Frontal cortex (tissue), 4 donors: Measurements from ENCODE around the gene MFSD12. TPM values are rescaled to one million over a fixed set of nuclear protein-coding genes. Genes with fewer than 3 reads are reported as not detected.
"Not testable (repeated sequence)": the region's sequence is repeated elsewhere in the genome, so short reads cannot be mapped to it uniquely, and the experiment has no call there.

Experiments used
- DNase-seq, 2 donors: peaks; one replicate each; pipeline ENCODE4 v3.0.0; 2012; ENCODE audit warnings: low spot score in 2 of 2
- FAIRE-seq: peaks from 2 replicates; lab custom pipeline; 2012; peaks lifted over from hg19 to GRCh38; lab: Jason Lieb, UNC
- total RNA-seq: library from RNA; depleted of rRNA; stranded (reverse); fragments of >200 nt; gene quantifications from one replicate; pipeline ENCODE4 v1.2.3, GENCODE V29; 2014
- donor health status: control.
- donor health status: control.
- donor health status: control.

The MFSD12 gene
- total RNA-seq, 1 donor from 2014 or later = 35.9 TPM

DNA sequence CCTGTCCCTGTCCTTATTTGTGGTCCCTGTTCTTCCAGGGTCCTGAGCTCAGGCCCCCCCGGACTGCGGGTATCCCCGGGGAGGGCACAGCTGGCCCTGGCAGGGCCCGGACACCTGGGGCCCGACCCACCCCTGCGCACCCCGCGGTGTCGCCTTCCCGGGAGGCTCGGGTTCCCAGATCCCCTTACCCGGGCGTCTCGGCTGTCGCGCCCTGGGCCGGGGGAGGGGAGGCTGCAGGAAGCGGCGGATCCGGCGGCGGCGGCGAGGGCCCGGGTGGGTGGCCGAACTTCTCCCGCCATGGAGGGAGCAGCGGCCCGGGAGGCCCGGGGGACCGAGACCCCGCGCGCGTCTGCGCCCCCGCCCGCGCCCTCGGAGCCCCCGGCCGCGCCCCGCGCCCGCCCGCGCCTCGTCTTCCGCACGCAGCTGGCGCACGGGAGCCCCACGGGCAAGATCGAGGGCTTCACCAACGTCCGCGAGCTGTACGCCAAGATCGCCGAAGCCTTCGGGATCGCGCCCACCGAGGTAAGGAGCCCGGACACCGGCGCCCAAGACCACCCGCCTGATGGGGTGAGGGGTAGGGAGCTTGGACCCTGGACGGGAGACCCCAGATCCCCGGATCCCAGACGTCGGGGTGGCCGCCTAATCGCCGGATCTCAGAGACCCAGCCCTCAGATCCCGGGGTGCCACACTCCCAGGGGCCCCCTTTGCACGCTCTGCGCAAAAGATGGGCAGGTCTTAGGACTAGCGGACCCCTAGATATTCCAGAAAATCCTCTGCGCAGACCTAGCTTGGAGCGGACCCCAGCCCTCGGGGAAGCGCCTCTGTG lies 28.1 kb upstream of the MFSD12 start, which contains the start of gene GIPC3:
Gene GIPC3, plus strand, starts transcription at position 178 of the 826 bp plus-strand sequence. Its CDS starts 120 bp downstream, at position 298.
- FAIRE-seq (no peak), DNase-seq (no peak)

GRCh38 chr19:3584036-3584802 lies 26.8 kb upstream of the MFSD12 start:
- not testable (repeated sequence) for DNase-seq, FAIRE-seq

DNA sequence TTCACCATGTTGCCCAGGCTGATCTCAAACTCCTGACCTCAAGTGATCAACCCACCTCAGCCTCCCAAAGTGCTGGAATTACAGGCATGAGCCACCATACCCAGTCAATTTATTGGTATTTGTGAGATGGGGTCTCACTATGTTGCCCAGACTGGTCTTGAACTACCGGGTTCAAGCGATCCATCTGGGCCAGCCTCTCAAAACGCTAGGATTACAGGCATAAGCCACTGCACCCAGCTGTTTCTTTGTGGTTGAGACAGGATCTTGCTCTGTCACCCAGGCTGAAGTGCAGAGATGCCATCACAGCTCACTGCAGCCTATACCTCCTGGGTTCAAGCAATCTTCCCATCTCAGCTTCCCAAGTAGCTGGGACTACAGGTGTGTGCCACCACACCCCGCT lies 24.4 kb upstream of the MFSD12 start:
- FAIRE-seq, DNase-seq: not testable (repeated sequence)

- DNase-seq (no peak), FAIRE-seq (no peak)
Measured at GRCh38 chr19:3580156-3580934, 23.0 kb upstream of the MFSD12 start.

DNA sequence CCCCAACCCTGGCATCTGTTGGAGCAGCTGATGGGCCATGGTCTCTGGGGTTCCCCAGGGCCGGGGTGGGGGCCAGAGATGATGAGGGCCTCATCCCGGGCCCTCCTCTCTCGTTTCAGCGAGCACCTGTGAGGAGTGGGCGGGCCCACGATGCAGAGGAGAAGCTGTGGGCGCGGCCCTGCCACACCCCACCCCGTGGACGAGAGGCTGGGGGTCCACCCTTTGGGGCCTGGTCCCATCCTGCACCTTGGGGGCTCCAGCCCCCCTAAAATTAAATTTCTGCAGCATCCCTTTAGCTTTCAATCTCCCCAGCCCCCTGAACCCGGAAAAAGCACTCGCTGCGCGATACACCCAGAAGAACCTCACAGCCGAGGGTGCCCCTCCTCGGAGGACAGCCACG lies 21.0 kb upstream of the MFSD12 start:
- no peak for DNase-seq
- FAIRE-seq = no peak

- FAIRE-seq (no peak), DNase-seq (no peak)
Measured at GRCh38 chr19:3577723-3578344, 20.4 kb upstream of the MFSD12 start.

DNA sequence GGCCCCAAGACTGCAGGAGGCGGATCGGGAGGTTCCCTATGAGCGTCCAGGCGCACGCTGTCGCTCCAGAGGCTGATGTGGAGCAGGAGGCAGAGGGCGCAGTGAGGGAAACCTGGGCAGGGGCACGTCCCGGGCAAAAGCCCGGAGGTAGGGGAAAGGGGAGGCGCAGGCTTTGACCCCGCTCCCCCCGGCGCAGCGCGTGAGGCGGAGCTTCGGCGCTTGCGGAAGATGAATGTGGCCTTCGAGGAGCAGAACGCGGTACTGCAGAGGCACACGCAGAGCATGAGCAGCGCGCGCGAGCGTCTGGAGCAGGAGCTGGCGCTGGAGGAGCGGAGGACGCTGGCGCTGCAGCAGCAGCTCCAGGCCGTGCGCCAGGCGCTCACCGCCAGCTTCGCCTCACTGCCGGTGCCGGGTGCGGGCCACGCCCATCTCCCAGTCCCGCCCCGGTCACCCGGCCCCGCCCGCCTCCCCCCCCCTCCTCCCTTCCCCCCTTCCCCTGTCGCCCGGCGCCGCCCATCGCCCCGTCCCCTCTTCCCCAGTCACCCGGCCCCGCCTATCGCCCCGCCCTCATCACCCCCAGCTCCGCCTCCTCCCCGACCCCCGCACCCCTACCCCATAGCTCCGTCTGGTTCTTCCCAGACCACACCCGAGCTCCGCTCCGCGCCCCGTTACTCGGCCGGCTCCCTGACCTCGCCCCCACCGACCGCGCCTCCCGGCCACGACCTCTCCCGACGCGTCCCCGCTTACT lies 19.5 kb upstream of the MFSD12 start:
- FAIRE-seq (no peak), DNase-seq (peak; percentile 77)

DNA sequence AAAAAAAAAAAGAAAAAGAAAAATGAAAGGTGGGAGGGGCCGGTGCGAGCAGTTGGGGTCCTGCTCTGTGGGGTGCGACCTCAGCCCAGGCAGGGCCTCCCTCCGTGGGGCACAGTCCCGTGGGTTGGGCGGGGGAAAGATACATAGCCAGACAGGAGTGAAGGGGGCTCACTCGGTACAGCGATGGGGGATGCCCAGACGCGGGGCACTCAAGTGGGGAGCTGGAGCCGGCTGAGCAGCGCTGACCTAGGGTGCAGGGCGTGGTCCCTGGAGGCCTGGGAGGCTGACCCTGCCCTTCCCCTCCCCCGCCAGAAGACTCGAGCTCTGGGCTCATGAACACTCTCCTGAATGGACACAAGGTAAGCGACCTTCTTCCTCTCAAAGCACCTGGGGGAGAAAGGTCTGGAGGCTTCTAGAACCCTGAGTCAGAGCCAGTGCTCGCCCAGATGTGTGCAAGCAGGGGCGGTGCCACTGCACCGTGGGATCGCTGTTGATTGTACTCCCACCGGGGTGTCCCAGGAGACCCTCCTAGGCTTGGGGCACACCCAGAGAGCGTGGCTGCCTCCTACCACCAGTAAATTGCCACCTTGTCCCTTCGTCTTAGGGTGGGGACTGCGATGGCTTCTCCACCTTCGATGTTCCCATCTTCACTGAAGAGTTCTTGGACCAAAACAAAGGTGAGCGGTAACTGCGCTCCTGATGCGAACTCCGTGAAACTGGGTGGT lies 18.7 kb upstream of the MFSD12 start:
- DNase-seq = no peak
- FAIRE-seq = no peak

DNA sequence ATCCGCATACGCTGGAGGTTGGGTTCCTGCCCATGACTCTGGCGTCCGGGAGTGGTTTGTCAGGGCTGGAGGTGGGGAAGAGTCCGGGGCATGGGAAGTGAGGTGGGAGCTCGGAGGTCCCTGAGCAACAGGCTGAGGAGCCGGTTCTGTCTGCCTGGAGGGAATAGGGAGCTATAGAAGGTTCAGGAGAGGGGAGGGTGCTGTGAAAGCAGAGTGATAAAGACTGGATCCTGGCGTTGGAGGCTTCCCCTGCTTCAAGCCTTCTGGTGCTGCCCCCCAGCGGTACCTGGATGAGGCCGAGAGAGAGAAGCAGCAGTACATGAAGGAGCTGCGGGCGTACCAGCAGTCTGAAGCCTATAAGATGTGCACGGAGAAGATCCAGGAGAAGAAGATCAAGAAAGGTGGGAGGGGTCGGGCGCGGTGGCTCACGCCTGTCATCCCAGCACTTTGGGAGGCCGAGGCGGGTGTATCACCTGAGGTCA lies 17.9 kb upstream of the MFSD12 start:
- no peak for FAIRE-seq
- DNase-seq = no peak

- FAIRE-seq = no peak
- peak; percentile 62 to 76 for DNase-seq
Measured at GRCh38 chr19:3573858-3574637, 16.7 kb upstream of the MFSD12 start.

DNA sequence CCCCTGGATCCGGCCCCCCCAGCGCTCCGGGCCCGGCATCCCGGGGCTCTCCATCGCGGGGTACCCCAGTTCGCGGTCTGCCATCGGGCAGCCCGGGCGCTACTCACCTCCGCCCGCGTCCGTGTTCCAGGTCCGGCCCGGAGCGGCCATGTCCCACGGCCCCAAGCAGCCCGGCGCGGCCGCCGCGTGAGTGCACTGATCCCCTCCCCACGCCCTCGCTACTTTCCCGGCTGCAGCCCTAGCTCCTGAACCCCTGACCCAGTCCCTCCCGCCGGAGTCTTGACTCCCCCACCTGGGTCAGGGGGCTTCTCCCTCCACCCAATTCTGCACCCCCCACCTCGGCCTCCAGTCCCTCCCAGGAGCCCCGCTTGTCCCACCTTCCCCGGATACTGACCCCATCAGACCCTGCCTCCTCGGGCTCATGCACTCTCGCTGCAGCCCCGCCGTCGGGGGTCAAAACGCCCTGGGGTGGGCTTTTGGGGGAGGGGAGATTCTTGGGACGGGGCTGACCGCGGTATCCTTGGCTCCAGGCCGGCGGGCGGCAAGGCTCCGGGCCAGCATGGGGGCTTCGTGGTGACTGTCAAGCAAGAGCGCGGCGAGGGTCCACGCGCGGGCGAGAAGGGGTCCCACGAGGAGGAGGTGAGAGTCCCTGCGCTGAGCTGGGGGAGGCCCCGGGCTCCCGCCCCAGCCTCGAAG lies 15.9 kb upstream of the MFSD12 start:
- FAIRE-seq = no peak
- peak in 1 of 2 donors; percentile 60 for DNase-seq

DNA sequence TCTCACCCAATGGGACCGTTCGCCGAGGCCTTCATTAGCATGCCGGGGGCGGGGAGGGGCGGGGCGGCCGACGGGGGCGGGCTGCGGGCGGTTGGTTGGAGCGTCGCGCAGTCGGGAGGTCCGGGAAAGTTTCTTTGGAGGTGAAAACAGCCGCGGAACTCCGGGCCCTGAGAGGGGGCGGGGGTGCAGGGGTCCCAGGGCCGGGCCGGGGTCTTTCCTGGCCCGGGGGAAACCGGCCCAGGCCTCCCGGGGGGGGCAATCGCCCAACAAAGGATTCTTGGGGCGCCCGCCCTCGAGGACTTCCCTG lies 15.4 kb upstream of the MFSD12 start, which contains the start of gene HMG20B:
Gene HMG20B, plus strand, starts transcription at position 90 of the 307 bp plus-strand sequence. CDS start 366 bp downstream, outside the sequence.
- FAIRE-seq = no peak
- no peak for DNase-seq

DNA sequence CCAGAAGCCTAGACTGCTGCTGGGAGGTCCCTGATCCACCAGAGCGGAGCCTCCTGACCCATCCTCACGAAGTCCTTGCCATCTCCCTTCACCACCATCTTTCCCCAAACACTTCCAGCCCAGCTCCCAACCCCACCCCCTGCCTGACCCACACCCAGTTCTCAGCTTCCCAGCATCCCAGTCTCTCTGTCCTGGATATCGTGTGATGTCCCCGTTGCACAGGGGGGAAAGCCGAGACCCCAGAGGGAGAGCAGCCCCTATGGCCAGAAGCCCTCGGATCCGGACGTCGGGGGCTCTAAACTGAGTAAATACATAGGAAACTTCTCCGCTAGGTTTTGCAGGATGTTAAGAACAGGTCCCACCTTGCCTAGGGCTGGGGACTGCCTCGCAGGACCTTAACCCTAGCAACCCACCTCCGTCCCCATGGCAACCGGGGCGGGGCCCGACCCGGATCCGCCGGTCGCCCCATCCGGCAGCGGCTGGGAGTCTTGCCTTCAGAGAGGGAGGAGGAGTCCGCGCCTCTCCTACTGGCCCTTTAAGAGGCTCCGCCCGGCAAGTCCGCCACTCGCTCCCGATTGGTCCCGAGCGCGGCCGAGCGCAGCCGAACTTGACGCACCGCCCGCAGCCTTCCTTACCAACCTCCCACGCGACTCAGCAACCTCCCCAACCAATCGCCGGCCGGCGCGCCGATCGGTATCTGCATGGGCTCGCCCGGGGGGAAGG lies 14.9 kb upstream of the MFSD12 start:
- DNase-seq (peak; percentile 97 to 98), FAIRE-seq (peak; percentile 92)

DNA sequence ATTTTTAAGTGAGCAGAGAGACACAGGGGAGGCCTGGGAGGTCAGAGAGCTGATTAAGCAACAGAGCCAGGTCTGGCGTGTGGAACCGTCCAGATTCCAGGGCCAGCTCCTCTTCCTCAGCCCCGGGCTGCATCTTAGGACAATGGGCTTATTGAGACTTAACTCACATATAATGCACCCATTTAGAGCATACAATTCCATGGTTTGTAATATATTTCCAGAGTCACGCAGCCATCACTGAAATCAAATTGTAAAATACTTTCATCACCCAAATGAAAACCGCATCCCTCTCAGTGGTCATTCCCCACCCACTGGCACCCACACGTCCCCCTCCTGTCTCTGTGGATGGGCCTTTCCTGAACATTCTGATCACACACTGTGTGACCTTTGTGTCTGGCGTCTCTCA lies 13.2 kb upstream of the MFSD12 start:
- FAIRE-seq = no peak

GRCh38 chr19:3570042-3570441 lies 12.7 kb upstream of the MFSD12 start:
- not testable (repeated sequence) for DNase-seq, FAIRE-seq

More for the DNA sequence above, 13.2 kb upstream of the MFSD12 start:
- no peak for DNase-seq

GRCh38 chr19:3565139-3565538 lies 7.8 kb upstream of the MFSD12 start:
- no peak for FAIRE-seq
- no peak for DNase-seq
